Fibroblast of lung (primary cell): ENCODE measurements around the gene SLC52A3.

ENCODE experiments used
- CTCF ChIP-seq, 2 donors: IDR thresholded peaks in 1 of 2; conservative IDR thresholded peaks in 1 of 2; 1 replicate in 1 of 2; 2 replicates in 1 of 2; pipeline ENCODE4 v1.5.1; 2011 to 2012; ENCODE audit warnings: low read length in 2 of 2, control low read depth in 1 of 2, inconsistent platforms in 1 of 2, low read depth in 1 of 2, mild to moderate bottlenecking in 1 of 2
- EZH2 ChIP-seq: IDR thresholded peaks from 2 replicates; pipeline ENCODE4 v1.5.1; 2012; ENCODE audit warnings: low read length, control low read depth, mild to moderate bottlenecking; ENCODE audit errors: missing control alignments

- TF ChIP-seq CTCF (conservative IDR thresholded peaks at IDR 0.05 in 1 of 2, IDR thresholded peaks at IDR 0.05 in 1 of 2; ENCODE audit: low read depth in 1 of 2, low read length in 2 of 2) (no peak), EZH2 (no peak)
Observed at GRCh38 chr20:731891-732560, 36.3 kb downstream of the SLC52A3 start.
